ENCODE measurements around the gene WNT4.

The WNT4 gene

DNA sequence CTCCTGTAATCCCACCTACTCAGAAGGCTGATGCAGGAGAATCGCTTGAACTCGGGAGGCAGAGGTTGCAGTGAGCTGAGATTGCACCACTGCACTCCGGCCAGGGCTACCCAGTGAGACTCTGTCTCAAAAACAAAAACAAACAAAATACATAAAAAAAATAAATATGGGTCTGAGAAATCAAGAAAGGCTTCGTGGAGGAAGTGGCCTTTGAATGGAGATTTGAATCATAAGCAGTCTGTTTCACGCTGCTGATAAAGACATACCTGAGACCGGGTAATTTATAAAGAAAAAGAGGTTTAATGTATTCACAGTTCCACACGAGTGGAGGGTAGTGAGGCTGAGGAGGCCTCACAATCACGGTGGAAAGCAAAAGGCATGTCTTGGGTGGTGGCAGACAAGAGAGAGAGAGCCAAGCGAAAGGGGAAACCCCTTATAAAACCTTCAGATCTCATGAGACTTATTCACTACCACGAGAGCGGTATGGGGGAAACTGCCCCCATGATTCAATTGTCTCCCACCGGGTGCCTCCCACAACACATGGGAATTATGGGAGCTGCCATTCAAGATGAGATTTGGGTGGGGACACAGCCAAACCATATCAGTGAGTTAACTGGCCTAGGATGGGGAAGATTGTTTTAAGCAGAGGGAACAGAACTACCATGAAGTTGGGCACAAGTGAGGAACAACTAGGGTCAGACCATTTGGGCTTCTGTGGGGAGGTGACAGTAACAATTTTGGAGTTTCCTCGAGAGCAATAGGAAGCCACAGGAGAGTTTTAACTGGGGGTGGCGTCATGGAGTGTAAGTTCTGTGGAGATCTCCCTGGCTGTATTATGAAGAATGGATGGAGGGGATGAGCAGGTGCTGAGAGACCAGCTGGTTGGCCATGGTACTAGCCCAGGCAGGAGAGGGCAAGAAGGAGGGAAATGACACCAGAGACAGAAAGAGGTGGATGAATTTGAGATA lies 22.2 kb upstream of the WNT4 start:
- DNase-seq (ENCODE audit: extremely low read depth in 1 of 2, low read depth in 1 of 2): no peak

DNA sequence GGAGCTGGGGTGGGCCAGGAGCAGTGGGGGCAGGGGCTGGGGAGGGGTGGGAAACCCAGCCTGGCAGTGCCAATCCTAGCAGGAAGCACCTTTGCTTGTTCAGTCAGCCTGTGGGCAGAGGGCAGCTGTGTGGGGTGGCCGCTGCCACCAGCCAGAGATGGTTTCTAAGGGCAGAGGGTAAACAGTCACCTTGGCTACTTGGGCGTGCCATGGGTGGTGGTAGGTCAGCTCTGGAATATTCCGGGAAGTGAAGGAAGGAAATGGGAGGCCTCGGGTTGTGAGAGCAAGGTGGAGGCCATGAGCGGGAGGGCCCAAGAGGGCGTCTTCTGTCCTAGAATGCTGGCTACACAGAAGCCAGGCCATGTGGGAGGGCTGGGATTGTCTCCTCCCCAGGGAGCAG lies 20.7 kb upstream of the WNT4 start:
- no peak for DNase-seq (ENCODE audit: extremely low read depth in 1 of 2, low read depth in 1 of 2)

DNA sequence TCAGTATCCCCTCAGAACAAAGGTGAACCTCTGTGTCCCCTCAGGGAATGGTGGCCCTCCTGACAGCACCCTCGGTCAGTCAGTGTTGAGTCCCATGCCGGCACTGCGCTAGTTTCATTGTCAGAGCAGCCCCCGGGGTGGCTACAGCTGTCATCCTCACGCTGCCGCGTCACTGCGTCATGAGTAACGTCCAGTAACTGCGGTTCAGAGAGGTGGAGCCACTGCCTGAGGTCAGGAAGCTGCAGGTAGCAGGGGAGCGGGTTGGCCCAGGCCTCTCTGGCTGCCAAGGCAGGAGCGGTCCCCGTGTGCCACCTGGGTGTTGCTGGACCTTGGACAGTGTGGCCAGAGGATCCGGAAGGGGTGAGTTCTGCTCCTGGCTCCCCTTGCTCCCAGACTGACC lies 20.2 kb upstream of the WNT4 start:
- DNase-seq (ENCODE audit: extremely low read depth in 1 of 2, low read depth in 1 of 2): no peak

DNA sequence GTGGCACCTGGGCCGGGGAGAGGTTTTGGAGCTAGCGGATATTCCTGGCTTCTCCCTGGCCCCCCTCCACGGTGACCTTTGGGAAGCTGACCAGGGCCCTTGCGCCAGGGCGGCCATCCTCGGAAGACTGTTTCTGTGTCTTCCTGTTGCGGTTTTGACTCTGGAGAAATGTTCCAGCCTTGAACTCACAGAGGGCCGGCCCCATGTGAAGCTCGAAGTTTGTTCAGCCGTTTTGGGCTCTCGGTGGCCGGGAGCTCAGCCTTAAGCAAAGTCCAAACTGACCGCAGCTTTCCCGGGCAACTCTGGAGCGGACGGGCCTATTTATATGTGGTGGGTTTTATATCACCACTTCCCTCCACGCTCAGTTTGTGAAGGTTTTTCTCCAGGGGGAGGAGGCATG lies 17.0 kb upstream of the WNT4 start:
- DNase-seq (ENCODE audit: extremely low read depth in 1 of 2, low read depth in 1 of 2): no peak

DNA sequence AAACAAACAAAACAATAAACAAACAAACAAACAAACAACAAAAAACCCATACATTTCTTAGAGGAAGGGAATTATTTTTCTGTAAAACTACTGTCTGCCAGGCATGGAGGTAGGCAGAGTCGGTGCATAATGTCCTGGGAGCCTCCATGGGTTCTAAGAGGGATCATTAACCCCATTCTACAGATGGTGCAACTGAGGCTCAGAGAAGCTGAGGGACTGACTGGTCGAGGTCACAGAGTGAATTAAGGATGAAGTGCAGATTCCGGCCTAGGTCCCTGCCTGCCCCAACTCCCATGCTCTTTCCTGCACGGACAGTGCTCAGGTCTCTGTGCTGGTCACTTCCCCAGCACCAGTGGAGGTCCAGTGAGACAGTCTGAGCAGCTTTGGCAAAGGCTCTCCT lies 15.8 kb upstream of the WNT4 start:
- DNase-seq (ENCODE audit: extremely low read depth in 1 of 2, low read depth in 1 of 2): no peak

DNA sequence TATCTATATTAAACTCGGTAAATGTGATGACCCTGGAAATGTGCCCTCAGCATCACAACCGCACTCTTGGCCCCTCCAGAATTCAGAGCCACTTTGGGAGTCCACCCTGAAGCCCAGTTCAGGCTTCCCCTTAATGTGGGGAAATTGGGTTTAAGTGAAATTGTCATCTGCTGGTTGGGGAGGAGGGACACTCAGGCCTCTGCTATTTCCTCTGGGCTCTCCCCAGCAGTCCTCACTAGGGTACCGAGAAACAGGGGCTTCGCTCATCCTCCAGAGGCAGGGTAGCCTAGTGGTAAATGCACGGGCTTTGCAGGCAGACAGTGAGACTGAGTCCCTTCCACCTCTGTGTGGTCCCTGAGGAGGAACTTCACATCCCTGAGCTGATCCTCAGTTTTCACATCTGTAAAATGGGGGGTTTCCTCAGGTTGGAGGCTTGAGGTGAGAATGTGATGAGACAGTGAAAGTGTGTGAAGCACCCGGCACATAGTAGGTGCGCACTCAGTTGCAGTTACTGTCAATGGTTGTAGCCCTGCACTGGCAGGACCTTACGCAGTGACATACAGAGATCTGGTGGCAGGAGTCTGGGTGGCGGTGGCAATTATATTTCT lies 14.6 kb upstream of the WNT4 start:
- no peak for DNase-seq (ENCODE audit: extremely low read depth in 1 of 2, low read depth in 1 of 2)

DNA sequence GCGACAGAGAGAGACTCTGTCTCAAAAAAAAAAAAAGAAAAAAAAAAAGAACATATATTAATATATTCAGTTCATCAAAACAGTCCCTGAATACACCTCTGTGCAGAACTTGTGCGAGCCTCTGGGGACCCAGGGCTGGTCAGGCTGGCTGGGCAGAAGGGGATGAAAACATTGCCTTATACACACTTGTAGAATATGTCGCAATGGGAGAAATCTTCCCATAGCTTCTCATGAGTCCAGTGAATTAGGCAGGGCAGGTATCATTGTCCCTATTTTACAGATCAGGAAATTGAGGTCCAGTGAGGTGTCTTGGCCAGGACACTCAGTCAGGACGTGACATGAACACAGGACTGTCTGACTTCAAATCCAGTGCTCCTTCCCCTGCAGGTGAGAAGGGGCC lies 12.6 kb upstream of the WNT4 start:
- DNase-seq (ENCODE audit: extremely low read depth in 1 of 2, low read depth in 1 of 2): no peak

DNA sequence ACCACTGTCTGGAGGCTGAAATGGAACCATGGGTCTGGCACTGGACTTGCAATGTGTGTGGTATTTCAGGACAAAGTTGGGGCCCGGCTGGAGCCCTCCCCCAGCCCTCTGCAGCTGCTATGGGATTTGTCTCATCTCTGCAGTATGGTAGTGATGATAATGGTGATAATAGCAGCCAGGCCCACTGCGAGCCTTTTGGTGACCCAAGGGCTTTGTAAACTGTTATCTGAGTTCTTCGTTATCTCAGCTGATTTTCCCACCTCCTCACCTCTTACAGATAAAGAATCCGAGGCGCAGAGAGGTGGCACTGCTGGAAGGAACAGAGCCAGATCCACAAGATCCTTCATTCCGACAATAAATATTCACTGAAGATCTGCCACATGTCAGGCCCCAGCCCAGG lies 11.7 kb upstream of the WNT4 start:
- no peak for DNase-seq (ENCODE audit: extremely low read depth in 1 of 2, low read depth in 1 of 2)

DNA sequence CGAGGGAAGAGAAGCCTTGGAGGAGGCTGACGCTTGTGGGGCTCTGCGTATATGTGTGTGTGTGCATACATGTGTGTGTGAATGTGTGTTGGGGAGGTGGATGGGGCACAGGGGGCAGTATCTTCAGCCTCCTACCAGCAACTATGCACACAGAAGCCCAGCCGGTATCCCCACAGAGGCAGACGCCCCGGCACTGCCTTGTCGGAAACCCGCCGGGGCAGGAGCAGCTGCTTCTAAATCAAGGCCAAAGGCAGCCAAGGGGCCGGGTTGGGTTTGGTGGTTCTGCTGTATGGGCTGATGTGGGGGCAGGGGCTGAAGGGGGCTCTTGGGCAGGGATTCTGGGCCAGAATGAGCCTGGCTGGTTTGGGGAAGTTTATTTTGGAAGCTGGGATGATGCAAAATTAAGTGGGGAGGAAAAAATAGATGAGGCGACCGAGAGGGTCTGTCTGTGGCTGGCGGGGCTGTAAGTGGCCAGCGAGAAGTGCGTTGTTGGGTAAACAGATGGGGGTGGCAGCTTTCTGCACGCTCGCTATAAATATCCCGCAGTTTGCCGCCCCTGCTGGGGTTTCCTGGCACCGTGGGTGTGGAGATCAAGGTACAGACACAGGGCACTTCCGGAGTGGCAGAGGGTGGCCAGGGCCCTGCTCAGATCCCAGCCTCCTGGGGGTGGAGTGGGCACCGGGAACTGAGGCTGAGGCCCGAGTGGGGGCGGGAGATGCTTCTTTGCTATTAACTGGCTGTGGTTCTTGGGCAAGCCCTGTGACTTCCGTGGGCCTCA lies 11.0 kb upstream of the WNT4 start:
- DNase-seq (ENCODE audit: extremely low read depth in 1 of 2, low read depth in 1 of 2): no peak

DNA sequence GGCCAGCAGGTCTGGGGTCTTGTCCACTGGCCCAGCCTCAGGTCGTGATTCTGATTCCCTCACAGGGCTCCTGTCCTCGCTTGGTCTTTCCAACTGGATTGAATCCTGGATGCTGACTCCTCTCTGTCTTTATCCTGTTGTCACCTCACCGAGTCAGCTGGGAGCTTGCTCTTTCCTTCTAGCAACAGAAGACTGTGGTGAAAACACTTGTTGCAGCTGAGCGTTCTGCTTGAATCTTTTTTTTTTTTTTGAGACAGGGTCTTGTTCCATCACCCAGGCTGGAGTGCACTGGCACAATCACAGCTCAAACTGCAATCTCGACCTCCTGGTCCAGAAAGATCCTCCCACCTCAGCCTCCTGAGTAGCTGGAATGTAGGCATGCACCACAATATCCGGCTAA lies 8.0 kb upstream of the WNT4 start:
- no peak for DNase-seq (ENCODE audit: extremely low read depth in 1 of 2, low read depth in 1 of 2)

DNA sequence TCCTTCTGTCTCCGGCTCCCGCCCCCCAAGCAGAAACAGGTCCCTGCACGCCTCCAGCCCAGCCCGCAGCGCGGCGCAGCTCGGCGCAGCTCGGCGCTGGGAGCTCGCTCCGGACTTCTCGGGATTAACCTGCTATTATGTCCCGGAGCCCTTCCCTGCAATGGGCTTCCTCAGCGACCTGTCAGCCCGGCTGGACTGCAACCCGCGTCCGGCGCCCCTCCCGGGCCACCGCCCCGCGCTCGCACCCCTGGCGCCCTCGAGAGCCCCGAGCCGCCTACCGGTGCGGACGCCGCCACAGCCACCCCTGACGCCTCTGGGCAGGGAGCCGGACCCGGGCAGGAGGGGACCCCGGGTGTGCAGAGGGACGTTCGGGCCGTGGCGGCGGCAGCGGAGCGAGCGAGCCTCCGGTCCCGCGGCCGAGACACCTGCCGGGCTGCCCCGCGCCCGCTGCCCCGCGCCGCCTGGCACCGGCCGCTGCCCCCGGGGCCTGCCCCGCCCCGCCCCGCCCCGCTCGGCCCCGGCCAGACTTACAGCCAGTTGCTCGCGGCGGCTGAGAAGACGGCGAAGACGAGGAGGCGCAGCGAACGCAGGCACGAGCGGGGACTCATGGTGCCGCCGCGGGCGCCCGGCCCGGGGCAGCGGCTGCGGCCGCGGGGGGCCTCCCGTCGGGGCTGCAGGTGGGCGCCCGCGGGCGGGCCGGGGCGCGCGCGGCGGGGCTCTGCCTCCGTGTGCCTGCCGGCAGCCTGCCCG lies 407 bp downstream of the WNT4 start:
- no peak for DNase-seq (ENCODE audit: extremely low read depth in 1 of 2, low read depth in 1 of 2)

DNA sequence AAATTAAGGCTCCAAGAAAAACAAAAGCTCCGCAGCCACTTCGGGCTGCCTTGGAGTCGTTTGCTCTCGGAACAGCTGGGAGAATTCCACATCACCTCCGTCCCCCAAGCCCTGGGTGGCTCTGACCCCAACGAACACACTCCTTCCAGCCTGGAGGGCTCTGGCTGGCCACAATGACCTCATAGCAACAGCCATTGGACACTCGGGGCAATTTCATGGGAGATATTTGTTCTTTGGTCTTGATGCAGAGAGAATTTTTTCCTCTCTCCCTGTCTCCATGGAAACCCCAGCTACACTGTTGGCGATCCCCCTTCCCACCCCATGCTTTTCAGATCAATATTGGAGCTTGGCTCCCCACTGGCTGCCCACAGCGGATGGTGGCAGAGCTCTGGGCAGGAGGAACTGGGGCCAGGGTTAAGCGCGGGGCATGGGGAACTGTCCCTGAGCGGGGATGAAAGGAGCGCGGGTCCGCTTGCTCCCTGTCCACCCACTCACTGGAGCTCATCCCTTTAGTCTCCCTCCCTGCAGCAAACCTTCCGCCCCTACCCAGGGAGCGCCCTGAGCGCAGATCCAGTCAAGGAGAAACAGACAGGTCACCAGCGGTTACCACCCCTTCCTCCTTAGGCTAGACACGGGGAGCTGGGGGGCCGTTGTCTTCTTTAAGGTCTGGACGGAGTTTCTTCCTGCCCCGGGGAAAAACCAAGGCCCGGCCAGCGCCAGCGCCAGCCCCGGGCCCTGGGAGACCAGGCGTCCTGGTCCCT lies 1.2 kb downstream of the WNT4 start:
- no peak for DNase-seq (ENCODE audit: extremely low read depth in 1 of 2, low read depth in 1 of 2)

DNA sequence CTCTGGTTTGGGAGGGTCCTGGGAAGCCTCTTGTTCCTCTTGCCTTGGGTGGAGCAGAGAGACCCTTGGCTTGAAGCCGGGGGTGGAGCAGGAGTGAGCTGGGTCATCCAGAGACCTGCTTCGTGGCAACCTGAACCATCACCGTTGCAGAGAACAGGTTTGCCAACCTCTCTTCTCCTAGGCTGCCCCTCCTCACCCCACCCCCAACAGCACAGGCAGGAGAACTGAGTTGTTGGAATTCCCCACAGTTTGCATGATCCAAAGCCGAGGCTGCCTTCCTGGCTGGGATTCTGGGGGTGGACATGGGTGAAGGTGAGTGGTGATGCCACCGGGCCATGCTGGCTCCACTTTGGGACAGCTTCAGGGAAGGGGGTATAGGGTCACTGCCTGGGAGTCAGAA lies 2.2 kb downstream of the WNT4 start:
- no peak for DNase-seq (ENCODE audit: extremely low read depth in 1 of 2, low read depth in 1 of 2)

DNA sequence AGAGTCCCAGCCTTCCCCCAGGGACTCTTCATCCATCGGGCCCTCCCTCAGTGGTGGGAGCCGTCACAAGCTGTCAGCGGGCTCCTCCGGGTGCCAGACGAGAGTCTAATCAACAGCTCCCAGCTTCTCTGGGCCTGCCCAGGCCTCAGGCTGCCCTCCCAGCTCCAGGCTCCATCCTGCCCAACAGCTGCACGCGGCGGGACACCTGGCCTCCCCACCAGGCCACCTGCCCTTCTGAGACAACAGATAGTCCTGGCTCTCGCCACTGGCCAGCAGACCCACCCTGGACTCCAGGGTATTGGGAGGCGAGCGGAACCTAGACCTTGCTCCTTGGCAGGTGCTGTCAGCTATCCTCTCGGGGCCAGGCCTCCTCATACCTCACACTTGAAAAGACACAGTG lies 3.1 kb downstream of the WNT4 start:
- no peak for DNase-seq (ENCODE audit: extremely low read depth in 1 of 2, low read depth in 1 of 2)

DNA sequence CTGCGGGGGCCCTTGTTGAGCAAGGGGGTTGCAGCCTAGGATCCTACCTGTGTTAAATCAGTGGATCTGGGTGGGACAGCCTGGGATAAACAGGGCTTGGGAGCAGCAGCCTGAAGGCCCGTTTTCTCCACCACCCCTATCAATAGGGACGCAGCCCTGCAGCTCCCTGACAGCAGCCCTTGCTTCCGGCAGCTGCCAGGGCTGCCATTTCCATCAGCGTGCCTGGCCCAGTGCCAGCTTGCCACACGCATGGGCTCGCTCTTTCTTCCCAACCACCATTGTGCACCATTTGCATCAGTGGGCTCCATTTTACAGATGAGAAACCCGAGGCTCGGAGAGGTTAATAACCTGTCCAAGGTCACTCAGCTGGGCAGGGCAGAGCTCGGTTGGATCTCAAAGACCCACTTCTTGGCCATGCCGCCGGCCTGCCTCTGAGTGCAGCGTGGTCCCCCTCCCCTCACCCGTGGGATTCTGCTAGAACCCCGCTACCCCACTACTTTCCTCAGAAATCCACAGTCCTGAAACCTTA lies 3.8 kb downstream of the WNT4 start:
- no peak for DNase-seq (ENCODE audit: extremely low read depth in 1 of 2, low read depth in 1 of 2)

DNA sequence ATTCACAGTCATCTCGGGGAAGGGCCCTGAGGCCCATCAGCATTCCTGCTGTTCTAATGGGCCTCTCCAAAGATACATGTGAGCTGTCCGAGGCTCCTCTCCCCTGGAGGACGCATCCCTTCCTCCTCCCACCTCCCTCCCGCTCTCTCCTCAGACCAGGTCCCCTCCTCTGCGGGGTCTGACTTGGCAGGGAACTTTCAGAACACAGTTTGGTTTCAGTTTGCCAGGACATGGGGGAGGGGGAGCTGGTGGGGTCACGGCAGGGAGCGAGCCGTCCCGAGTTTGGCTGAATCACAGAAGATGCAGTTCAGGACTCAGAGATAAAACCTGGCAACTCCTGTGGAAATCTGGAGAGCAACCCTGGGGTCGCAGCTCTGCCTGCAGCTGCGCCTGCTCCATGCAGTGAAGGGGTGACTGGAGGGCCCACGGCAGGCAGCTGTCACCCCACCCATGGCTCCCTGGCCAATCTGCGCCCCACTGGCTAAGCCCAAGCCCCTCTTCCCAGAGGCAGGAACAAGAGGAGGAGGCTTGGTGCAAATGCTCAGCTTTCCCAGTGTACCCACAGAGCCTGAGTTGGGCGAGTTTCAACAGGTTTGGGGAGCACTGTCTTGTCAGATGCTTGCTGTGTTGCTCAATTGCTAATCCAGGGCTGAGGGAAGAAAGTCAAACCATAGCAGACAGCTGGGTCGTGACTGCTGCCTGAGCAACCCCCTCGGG lies 5.7 kb downstream of the WNT4 start:
- no peak for DNase-seq (ENCODE audit: extremely low read depth in 1 of 2, low read depth in 1 of 2)

DNA sequence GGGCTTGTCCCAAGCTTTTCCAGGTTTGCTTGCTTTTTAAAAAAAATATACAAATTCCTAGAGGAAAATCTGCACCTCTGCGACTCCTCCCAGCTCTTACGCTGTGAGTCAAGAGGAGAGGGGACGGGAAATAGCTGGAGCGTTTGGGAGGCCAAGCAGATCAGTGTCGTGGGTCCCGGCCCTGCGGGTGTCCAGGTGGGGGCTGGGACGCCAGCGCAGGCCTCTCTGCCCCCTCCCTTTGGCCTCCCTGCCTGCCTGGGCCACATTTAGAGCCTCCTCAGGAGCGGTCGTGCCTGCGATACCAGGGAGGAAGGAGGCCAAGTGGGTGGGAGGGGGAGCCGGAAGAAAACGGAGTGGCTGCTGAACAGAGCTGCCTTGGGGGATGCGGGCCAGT lies 9.0 kb downstream of the WNT4 start:
- DNase-seq (ENCODE audit: extremely low read depth in 1 of 2, low read depth in 1 of 2): no peak

DNA sequence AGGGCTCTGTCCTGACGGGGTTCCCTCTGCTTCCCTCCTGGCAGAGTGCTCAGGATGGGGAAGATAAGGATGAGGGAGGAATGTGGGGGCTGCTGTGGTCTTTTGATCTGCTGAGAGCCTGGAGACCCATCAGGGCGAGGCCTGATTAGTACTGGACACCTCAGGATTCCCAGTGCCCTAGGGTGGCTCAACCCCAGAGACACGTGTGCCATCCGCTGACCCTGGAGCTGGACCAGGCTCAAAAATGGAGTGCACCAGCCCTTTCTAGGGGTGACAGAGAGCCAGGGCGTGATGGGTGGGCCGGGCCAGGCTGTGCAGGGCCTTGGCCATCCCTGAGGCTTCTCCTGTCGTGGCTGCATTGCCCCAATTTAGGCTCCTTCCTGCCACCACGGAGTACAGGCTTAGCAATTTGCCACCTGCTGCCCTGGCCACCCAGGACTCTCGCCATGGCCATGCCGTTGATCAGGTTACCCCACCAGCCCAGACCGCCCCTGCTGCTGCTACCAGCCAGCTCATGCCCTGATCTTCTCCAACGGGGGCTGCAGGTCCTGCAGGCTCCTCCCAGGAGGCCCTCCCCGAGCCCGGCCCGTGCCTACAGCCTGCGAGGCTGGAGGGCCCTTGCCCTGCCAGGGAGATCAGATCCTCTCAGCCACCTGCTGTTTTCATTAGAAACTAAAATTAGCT lies 9.5 kb downstream of the WNT4 start:
- DNase-seq (ENCODE audit: extremely low read depth in 1 of 2, low read depth in 1 of 2): no peak

Measured in activated CD8-positive, alpha-beta memory T cell treated with anti-CD3 and anti-CD28 coated beads for 1 hour (primary cell).